H1 (cell line): ENCODE results near the gene PRMT3. TPM values are rescaled to one million over a fixed set of nuclear protein-coding genes. Genes with fewer than 3 reads are reported as not detected.

Source experiments
- CREB1 ChIP-seq: IDR thresholded peaks from 2 replicates; pipeline ENCODE4 v1.6.1; 2012; ENCODE audit warnings: inconsistent platforms
- EP300 ChIP-seq, 2 experiments: IDR thresholded peaks; 1 replicate in 1 of 2; 2 replicates in 1 of 2; pipeline ENCODE4 v1.6.1; 2011 to 2012; ENCODE audit warnings: low read depth in 2 of 2, low read length in 2 of 2, mild to moderate bottlenecking in 2 of 2, borderline replicate concordance in 1 of 2, inconsistent platforms in 1 of 2, moderate library complexity in 1 of 2
- NANOG ChIP-seq: IDR thresholded peaks from 2 replicates; pipeline ENCODE4 v1.6.1; 2011; ENCODE audit warnings: low read length, low read depth, mild to moderate bottlenecking, inconsistent platforms; ENCODE audit not compliant: insufficient read depth, poor library complexity, severe bottlenecking
- PHF8 ChIP-seq: fragments of 200-600 bp; sonication (generic); conservative IDR thresholded peaks from 2 replicates; pipeline ENCODE4 v1.7.1; 2012; ENCODE audit warnings: low read depth, mild to moderate bottlenecking, inconsistent platforms, low read length, moderate library complexity
- RBBP5 ChIP-seq: IDR thresholded peaks from 2 replicates; pipeline ENCODE4 v1.7.1; 2012; ENCODE audit warnings: low read depth, mild to moderate bottlenecking, inconsistent platforms, low read length, moderate library complexity, borderline replicate concordance
- SP2 ChIP-seq: IDR thresholded peaks from 2 replicates; pipeline ENCODE4 v1.6.1; 2012; ENCODE audit warnings: mild to moderate bottlenecking, low read length, inconsistent platforms
- polyA plus RNA-seq, 7 experiments: library from polyadenylated mRNA; depleted of rRNA in 3 of 7; stranded (reverse) in 5 of 7; unstranded in 2 of 7; fragments of >200 nt in 5 of 7; fragments of 200-250 nt in 2 of 7; gene quantifications; 1 replicate in 5 of 7; 2 replicates in 1 of 7; 4 replicates in 1 of 7; pipeline versions ENCODE4 v1.2.1 to v1.2.3, GENCODE V29; 2011 to 2013; ENCODE audit warnings: missing spikeins in 2 of 7, mixed read lengths in 2 of 7
- total RNA-seq: library from RNA; stranded (reverse); fragmentation: NEBNext Ultra II Directional; extraction: Animal tissue kit (Norgen Biotek cat#: 25700); gene quantifications from 2 replicates; pipeline ENCODE4 v1.2.1, GENCODE V29; 2021
- TF ChIP-seq, protein P1 (sequence below): fragments of 300-600 bp; sonication (generic); IDR thresholded peaks from 2 replicates; pipeline ENCODE4 v1.7.1; 2012; ENCODE audit warnings: low read length, moderate library complexity, mild to moderate bottlenecking, inconsistent platforms; ENCODE audit not compliant: insufficient replicate concordance
- TF ChIP-seq, protein P2 (sequence below), 3 experiments: IDR thresholded peaks; 1 replicate in 2 of 3; 2 replicates in 1 of 3; pipeline versions ENCODE4 v1.5.1 to v1.6.1; 2011; ENCODE audit warnings: low read length in 3 of 3, mild to moderate bottlenecking in 3 of 3, inconsistent platforms in 2 of 3, low read depth in 1 of 3, moderate library complexity in 1 of 3; ENCODE audit not compliant: insufficient read depth in 1 of 3; ENCODE audit errors: control extremely low read depth in 1 of 3

The PRMT3 gene
- total and polyA plus RNA-seq, 2 of the 8 experiments (the other 6 are each of a cell fraction or from before 2014, with no cell fraction given), result 11.2 to 26.5 TPM

DNA sequence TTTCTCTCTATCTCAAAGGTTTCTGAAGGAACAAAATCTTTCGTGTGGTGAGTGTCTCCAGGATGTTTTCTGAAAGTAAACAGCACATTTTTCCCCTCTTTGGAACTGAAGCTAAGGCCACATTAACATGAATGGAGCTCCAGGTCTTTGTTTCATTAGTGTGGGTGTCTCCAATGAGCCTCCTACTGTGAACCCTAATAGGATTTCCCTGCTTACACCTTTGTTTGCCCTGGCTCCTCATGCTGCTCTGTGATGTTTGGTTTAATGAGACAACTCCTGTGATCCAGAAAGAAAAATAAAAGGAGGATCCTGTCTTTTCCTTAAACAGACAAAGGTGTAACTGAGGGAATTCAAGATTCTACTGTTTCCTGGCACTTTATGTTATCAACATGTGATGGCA lies 135.0 kb downstream of the PRMT3 start (continued):
- TF ChIP-seq NANOG (peak; percentile 81), PHF8 (no peak), RBBP5 (no peak), CREB1 (no peak), EP300 (IDR thresholded peaks at IDR 0.05; ENCODE audit: borderline replicate concordance in 1 of 2, low read depth in 2 of 2, low read length in 2 of 2) (no peak), SP2 (no peak)
- TF ChIP-seq, protein P1, sequence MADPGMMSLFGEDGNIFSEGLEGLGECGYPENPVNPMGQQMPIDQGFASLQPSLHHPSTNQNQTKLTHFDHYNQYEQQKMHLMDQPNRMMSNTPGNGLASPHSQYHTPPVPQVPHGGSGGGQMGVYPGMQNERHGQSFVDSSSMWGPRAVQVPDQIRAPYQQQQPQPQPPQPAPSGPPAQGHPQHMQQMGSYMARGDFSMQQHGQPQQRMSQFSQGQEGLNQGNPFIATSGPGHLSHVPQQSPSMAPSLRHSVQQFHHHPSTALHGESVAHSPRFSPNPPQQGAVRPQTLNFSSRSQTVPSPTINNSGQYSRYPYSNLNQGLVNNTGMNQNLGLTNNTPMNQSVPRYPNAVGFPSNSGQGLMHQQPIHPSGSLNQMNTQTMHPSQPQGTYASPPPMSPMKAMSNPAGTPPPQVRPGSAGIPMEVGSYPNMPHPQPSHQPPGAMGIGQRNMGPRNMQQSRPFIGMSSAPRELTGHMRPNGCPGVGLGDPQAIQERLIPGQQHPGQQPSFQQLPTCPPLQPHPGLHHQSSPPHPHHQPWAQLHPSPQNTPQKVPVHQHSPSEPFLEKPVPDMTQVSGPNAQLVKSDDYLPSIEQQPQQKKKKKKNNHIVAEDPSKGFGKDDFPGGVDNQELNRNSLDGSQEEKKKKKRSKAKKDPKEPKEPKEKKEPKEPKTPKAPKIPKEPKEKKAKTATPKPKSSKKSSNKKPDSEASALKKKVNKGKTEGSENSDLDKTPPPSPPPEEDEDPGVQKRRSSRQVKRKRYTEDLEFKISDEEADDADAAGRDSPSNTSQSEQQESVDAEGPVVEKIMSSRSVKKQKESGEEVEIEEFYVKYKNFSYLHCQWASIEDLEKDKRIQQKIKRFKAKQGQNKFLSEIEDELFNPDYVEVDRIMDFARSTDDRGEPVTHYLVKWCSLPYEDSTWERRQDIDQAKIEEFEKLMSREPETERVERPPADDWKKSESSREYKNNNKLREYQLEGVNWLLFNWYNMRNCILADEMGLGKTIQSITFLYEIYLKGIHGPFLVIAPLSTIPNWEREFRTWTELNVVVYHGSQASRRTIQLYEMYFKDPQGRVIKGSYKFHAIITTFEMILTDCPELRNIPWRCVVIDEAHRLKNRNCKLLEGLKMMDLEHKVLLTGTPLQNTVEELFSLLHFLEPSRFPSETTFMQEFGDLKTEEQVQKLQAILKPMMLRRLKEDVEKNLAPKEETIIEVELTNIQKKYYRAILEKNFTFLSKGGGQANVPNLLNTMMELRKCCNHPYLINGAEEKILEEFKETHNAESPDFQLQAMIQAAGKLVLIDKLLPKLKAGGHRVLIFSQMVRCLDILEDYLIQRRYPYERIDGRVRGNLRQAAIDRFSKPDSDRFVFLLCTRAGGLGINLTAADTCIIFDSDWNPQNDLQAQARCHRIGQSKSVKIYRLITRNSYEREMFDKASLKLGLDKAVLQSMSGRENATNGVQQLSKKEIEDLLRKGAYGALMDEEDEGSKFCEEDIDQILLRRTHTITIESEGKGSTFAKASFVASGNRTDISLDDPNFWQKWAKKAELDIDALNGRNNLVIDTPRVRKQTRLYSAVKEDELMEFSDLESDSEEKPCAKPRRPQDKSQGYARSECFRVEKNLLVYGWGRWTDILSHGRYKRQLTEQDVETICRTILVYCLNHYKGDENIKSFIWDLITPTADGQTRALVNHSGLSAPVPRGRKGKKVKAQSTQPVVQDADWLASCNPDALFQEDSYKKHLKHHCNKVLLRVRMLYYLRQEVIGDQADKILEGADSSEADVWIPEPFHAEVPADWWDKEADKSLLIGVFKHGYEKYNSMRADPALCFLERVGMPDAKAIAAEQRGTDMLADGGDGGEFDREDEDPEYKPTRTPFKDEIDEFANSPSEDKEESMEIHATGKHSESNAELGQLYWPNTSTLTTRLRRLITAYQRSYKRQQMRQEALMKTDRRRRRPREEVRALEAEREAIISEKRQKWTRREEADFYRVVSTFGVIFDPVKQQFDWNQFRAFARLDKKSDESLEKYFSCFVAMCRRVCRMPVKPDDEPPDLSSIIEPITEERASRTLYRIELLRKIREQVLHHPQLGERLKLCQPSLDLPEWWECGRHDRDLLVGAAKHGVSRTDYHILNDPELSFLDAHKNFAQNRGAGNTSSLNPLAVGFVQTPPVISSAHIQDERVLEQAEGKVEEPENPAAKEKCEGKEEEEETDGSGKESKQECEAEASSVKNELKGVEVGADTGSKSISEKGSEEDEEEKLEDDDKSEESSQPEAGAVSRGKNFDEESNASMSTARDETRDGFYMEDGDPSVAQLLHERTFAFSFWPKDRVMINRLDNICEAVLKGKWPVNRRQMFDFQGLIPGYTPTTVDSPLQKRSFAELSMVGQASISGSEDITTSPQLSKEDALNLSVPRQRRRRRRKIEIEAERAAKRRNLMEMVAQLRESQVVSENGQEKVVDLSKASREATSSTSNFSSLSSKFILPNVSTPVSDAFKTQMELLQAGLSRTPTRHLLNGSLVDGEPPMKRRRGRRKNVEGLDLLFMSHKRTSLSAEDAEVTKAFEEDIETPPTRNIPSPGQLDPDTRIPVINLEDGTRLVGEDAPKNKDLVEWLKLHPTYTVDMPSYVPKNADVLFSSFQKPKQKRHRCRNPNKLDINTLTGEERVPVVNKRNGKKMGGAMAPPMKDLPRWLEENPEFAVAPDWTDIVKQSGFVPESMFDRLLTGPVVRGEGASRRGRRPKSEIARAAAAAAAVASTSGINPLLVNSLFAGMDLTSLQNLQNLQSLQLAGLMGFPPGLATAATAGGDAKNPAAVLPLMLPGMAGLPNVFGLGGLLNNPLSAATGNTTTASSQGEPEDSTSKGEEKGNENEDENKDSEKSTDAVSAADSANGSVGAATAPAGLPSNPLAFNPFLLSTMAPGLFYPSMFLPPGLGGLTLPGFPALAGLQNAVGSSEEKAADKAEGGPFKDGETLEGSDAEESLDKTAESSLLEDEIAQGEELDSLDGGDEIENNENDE, result peak; percentile 58
- TF ChIP-seq, protein P2, sequence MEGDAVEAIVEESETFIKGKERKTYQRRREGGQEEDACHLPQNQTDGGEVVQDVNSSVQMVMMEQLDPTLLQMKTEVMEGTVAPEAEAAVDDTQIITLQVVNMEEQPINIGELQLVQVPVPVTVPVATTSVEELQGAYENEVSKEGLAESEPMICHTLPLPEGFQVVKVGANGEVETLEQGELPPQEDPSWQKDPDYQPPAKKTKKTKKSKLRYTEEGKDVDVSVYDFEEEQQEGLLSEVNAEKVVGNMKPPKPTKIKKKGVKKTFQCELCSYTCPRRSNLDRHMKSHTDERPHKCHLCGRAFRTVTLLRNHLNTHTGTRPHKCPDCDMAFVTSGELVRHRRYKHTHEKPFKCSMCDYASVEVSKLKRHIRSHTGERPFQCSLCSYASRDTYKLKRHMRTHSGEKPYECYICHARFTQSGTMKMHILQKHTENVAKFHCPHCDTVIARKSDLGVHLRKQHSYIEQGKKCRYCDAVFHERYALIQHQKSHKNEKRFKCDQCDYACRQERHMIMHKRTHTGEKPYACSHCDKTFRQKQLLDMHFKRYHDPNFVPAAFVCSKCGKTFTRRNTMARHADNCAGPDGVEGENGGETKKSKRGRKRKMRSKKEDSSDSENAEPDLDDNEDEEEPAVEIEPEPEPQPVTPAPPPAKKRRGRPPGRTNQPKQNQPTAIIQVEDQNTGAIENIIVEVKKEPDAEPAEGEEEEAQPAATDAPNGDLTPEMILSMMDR (IDR thresholded peaks at IDR 0.05; ENCODE audit: control extremely low read depth in 1 of 3, insufficient read depth in 1 of 3, low read depth in 1 of 3, low read length in 3 of 3), result no peak
